ENCODE results near the gene SETD6. TPM values are rescaled to one million over a fixed set of nuclear protein-coding genes. Genes with fewer than 3 reads are reported as not detected.
A peak's percentile ranks its signal among the peaks of the same experiment; 100 is the strongest.

The SETD6 gene
- total RNA-seq, 1 donor from 2014 or later: 2.6 TPM

DNA sequence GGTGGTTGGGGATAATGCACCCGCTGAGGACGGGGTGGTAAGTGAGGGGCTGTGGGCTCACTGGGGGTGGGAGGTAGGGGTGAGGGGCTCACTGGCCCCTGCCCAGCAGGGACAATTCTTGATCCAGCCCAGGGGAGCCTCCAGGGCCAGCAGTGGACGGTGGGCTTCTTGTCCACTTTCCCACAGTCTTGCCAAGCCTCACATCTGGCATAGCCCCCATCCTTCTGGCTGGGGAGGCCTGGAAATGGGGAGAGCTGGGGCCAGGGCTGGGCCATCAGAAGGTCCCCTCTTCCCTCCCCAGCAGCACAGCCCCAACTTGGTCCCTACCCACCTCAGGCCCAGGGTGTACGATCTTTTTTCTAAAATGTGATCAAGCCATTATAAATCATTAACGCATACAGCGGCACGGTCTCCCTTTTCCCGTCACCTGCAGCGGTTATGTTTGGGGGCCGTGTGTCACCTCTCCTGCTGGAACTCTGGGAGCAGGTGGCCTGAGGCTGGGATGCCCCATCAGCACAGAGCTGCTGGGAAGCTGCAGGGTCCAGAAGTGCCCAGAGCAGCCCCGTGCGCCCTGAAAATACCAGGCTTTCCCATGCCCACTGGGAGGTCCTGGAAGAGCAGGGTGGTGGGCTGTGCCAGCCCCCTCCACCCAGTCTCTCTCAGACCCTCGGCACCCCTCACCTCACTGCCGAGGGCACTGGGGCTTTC lies 7.2 kb upstream of the SETD6 start:
- H3K4me1 ChIP-seq (ENCODE audit: control insufficient read depth in 3 of 3, insufficient read depth in 3 of 3, low read length in 3 of 3): peaks cover 0 to 10% (median 3%) of the 10 kb centered on the region in 3 donors
- no peak overlapping the region for H3K9ac ChIP-seq (ENCODE audit: low read depth in 1 of 3, low read length in 3 of 3)
- no peak overlapping the region for H3K4me3 ChIP-seq (ENCODE audit: low read length in 3 of 3)
- no peaks in the 10 kb centered on the region for H3K36me3 ChIP-seq (ENCODE audit: control insufficient read depth in 3 of 3, insufficient read depth in 3 of 3, low read length in 3 of 3)
- peaks cover 12 to 16% (median 14%) of the 10 kb centered on the region in 3 donors for H3K27me3 ChIP-seq (ENCODE audit: control insufficient read depth in 3 of 3, insufficient read depth in 3 of 3, low read length in 3 of 3)
- H3K27ac ChIP-seq (ENCODE audit: low read depth, low read length): no peak overlapping the region
- no peaks in the 10 kb centered on the region for H3K9me3 ChIP-seq (ENCODE audit: control insufficient read depth in 3 of 3, low read length in 3 of 3)

DNA sequence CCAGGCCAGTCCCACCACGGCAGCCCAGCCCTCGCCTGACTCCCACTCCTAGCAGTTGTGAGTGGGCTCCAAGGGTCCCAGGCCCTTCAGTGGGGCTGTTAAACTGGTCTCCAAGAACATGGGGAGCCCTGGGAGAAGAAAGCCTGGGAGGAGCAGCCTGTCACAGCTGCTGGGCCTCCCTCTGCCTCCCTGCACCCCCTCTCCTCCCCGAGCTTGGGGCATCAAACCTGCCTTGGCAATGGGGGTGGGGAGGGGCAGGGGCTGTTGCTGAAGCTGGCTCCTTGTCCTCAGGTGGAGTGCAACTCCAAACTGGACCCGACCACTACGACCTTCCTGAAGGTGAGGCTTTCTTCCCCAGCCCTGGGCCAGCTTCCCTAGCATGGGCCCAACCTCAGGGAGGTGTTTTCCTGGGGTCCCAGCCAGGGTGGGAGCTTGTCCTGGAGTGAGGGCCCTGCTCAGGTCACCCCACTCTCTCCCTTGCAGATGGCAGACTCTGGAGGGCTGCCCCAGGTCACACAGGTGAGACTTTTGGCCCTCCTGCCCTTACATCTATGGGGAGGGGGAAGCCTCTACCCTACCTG lies 6.6 kb upstream of the SETD6 start:
- H3K27me3 ChIP-seq (ENCODE audit: control insufficient read depth in 3 of 3, insufficient read depth in 3 of 3, low read length in 3 of 3): peaks cover 7 to 13% (median 7%) of the 10 kb centered on the region in 3 donors
- no peaks in the 10 kb centered on the region for H3K9me3 ChIP-seq (ENCODE audit: control insufficient read depth in 3 of 3, low read length in 3 of 3)
- no peak overlapping the region for H3K9ac ChIP-seq (ENCODE audit: low read depth in 1 of 3, low read length in 3 of 3)
- peaks cover 0 to 10% (median 3%) of the 10 kb centered on the region in 3 donors for H3K4me1 ChIP-seq (ENCODE audit: control insufficient read depth in 3 of 3, insufficient read depth in 3 of 3, low read length in 3 of 3)
- H3K36me3 ChIP-seq (ENCODE audit: control insufficient read depth in 3 of 3, insufficient read depth in 3 of 3, low read length in 3 of 3): no peaks in the 10 kb centered on the region
- no peak overlapping the region for H3K4me3 ChIP-seq (ENCODE audit: low read length in 3 of 3)
- H3K27ac ChIP-seq (ENCODE audit: low read depth, low read length): no peak overlapping the region

DNA sequence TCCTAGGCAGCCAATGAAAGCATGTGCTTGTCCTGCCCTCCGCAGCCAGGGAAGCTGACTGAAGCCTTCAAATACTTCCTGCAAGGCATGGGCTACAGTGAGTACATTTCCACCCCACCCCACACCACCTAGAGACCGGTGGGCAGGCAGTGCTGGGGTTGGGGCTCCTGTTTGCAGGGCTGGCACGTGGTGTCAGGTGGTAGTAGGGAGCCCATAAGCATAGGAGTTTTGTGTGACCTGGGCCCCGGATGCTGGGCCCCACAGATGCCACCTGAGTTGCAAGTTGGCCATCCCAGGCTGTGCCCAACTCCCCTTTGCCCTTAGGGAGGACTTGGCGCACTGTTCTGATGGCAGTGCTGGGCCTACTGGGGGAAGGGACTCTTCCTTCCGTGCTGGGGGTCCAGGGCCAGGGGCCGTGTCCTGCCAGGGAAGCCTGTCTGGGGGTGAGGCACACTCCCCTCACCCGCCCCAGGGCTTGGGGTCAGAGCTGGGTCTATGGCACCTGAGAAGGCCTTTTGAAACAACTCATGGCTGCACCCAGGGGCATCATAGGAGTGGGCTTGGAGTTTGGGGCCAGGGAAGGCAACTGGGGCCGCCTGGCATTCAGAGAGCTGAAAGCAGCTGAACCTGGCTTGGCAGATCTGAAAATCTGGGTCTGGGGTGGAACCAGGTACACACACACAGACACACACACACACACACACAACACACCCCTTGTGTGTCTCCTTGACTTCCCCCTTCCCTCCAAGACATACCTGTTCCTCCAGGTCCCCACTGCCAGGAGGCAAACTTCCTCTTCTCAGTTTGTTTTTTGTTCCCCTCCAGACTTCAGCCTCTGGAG lies 5.8 kb upstream of the SETD6 start:
- Histone ChIP-seq H3K4me3 (ENCODE audit: low read length in 3 of 3) (no peak overlapping the region), H3K4me1 (ENCODE audit: control insufficient read depth in 3 of 3, insufficient read depth in 3 of 3, low read length in 3 of 3) (peaks cover 0 to 10% (median 3%) of the 10 kb centered on the region in 3 donors), H3K9me3 (ENCODE audit: control insufficient read depth in 3 of 3, low read length in 3 of 3) (no peaks in the 10 kb centered on the region), H3K36me3 (ENCODE audit: control insufficient read depth in 3 of 3, insufficient read depth in 3 of 3, low read length in 3 of 3) (no peaks in the 10 kb centered on the region), H3K9ac (ENCODE audit: low read depth in 1 of 3, low read length in 3 of 3) (no peak overlapping the region), H3K27me3 (ENCODE audit: control insufficient read depth in 3 of 3, insufficient read depth in 3 of 3, low read length in 3 of 3) (peaks cover under 1 to 11% (median 5%) of the 10 kb centered on the region in 3 donors), H3K27ac (ENCODE audit: low read depth, low read length) (no peak overlapping the region)

DNA sequence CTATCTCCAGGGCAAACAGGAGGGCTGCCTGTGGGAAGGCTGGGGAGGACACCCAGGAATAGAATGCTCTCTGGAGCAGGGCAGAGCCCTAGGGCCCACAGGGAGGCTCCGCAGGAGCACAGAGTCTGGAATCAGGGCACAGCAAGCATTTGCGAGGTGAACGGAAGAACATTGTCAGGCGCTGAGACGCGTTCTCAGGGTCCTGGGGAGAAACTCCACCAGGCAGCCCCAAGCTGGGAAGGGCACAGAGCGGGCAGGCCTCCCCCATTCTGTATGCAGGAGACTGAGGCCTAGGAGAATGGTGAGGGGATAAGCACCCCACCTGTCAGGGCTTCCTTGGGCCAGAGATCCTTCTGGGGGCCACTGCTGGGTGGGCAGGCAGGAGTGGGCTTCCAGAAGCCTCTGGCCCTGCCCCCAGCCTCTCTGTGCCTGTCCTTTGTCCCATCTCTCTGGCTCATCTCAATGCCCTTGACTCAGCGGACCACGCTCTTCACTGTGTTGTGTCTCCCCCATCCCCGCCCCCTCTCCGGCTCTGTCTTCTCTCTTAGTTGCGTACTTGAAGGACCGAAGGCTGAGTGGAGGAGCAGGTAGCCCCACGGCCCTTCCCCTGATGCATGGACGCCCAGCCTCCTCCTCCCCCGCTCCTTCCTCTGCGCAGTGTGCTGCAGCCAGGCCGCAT lies 5.1 kb upstream of the SETD6 start:
- no peak overlapping the region for H3K9ac ChIP-seq (ENCODE audit: low read depth in 1 of 3, low read length in 3 of 3)
- H3K9me3 ChIP-seq (ENCODE audit: control insufficient read depth in 3 of 3, low read length in 3 of 3): no peaks in the 10 kb centered on the region
- no peak overlapping the region for H3K27ac ChIP-seq (ENCODE audit: low read depth, low read length)
- H3K4me3 ChIP-seq (ENCODE audit: low read length in 3 of 3): no peak overlapping the region
- H3K27me3 ChIP-seq (ENCODE audit: control insufficient read depth in 3 of 3, insufficient read depth in 3 of 3, low read length in 3 of 3): peaks cover 0 to 11% (median 5%) of the 10 kb centered on the region in 3 donors
- H3K36me3 ChIP-seq (ENCODE audit: control insufficient read depth in 3 of 3, insufficient read depth in 3 of 3, low read length in 3 of 3): no peaks in the 10 kb centered on the region
- peaks cover 5 to 16% (median 7%) of the 10 kb centered on the region in 3 donors for H3K4me1 ChIP-seq (ENCODE audit: control insufficient read depth in 3 of 3, insufficient read depth in 3 of 3, low read length in 3 of 3)

DNA sequence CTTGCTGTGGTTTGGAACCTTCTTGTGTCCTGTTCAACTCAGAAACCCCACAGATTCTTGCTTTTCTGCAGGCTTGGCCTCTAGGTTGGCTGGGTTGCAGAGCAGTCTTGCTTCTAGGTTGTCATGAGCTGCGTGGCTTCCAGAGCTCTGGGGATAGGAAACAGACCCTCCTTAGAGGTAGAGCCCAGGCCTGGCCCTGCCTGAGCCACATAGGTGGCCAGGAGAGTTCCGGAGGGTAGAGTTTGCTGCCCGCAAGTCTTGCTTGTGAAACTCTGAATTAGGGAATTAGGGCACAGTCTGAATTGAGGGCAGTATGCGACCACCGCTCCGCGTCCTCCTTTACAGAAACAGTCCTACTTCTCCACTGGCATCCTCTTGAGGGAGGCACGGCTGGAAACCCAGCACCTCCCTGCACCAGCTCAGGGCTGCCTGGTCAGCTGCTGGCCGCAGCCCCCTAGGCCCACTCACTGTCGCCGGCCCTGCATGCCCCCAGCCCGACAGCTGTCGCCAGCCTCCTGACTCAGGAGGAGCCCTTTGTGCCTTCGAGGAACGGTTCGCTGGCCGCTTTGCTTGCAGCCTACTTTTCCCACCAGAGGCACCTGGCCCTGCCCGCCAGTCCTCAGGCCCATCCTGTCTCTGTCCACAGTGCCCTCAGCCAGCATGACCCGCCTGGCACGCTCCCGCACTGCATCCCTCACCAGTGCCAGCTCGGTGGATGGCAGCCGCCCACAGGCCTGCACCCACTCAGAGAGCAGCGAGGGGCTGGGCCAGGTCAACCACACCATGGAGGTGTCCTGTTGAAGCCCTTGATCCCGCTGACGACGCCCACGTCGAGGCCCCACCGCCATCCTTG lies 4.3 kb upstream of the SETD6 start:
- Histone ChIP-seq H3K27ac (ENCODE audit: low read depth, low read length) (no peak overlapping the region), H3K27me3 (ENCODE audit: control insufficient read depth in 3 of 3, insufficient read depth in 3 of 3, low read length in 3 of 3) (peaks cover 0 to 11% (median 5%) of the 10 kb centered on the region in 3 donors), H3K9ac (ENCODE audit: low read depth in 1 of 3, low read length in 3 of 3) (peak overlapping the region in 1 of 3 donors; percentile 33), H3K9me3 (ENCODE audit: control insufficient read depth in 3 of 3, low read length in 3 of 3) (no peaks in the 10 kb centered on the region), H3K36me3 (ENCODE audit: control insufficient read depth in 3 of 3, insufficient read depth in 3 of 3, low read length in 3 of 3) (no peaks in the 10 kb centered on the region), H3K4me1 (ENCODE audit: control insufficient read depth in 3 of 3, insufficient read depth in 3 of 3, low read length in 3 of 3) (peaks cover 5 to 20% (median 7%) of the 10 kb centered on the region in 3 donors), H3K4me3 (ENCODE audit: low read length in 3 of 3) (no peak overlapping the region)

DNA sequence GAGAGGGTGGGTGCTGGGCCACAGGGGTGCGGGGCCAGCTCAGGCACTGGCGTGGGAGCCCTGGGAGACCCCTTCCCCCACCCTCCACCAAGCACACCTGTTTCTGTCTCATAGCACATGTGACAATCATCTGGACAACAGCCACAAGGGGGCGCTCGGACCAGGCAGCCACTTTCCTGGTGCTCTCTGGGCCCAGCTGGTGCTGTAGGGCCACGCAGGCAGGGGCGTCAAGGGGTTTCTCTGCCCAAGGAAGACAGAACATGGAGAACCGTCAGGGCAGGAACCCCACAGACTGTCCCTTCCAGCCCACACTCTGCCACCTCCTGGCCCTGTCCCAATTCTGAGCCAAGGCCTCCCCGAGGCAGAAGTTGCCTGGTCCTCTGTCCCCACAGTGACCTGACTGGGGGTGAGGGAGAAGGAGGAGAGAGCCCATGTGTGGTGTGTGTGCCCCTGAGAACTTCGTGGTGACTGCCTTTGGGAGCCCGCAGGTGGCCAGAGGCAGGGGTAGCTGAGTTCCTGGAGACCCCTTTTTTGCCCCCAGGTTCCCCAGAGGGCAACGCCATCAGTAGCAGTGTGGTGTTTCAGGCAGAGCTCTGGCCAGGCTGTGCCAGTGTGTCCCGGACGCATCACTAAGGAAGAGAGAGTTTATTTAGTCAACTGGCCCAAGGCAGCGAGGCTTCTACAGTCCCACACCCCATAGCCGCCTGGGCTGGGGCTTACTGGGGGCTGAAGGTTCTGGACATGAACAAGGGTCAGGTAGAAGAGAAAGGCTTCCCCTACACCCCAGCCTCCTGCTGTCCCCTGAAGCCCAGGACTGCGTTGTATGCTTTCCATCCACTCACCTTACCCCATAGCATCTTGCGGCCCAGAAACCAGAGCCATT lies 3.1 kb upstream of the SETD6 start:
- Histone ChIP-seq H3K9me3 (ENCODE audit: control insufficient read depth in 3 of 3, low read length in 3 of 3) (no peaks in the 10 kb centered on the region), H3K36me3 (ENCODE audit: control insufficient read depth in 3 of 3, insufficient read depth in 3 of 3, low read length in 3 of 3) (peaks cover 0 to 3% (median 0%) of the 10 kb centered on the region in 3 donors), H3K4me1 (ENCODE audit: control insufficient read depth in 3 of 3, insufficient read depth in 3 of 3, low read length in 3 of 3) (peaks cover 11 to 27% (median 15%) of the 10 kb centered on the region in 3 donors), H3K4me3 (ENCODE audit: low read length in 3 of 3) (no peak overlapping the region), H3K9ac (ENCODE audit: low read depth in 1 of 3, low read length in 3 of 3) (peak overlapping the region in 1 of 3 donors; percentile 33), H3K27ac (ENCODE audit: low read depth, low read length) (no peak overlapping the region), H3K27me3 (ENCODE audit: control insufficient read depth in 3 of 3, insufficient read depth in 3 of 3, low read length in 3 of 3) (peaks cover 0 to 5% (median under 1%) of the 10 kb centered on the region in 3 donors)

DNA sequence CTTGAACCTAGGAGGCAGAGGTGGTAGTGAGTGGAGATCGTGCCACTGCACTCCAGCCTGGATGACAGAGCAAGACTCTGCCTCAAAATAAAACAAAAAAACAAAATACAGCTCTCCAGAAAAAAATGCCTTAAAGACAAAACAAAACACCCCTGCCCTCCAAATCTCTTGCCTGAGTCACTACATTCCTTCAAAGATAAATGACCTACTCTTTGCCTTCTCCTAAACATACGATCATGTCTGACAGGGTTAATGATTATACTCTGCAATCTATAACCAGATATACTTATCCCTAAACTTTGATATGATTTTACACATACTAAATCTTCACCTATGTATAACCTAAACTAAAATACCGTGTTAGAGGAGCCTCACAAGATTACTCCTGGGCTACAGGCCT lies 1.4 kb upstream of the SETD6 start:
- Histone ChIP-seq H3K27ac (ENCODE audit: low read depth, low read length) (no peak overlapping the region), H3K9me3 (ENCODE audit: control insufficient read depth in 3 of 3, low read length in 3 of 3) (no peaks in the 10 kb centered on the region), H3K4me3 (ENCODE audit: low read length in 3 of 3) (no peak overlapping the region), H3K4me1 (ENCODE audit: control insufficient read depth in 3 of 3, insufficient read depth in 3 of 3, low read length in 3 of 3) (peaks cover 11 to 27% (median 15%) of the 10 kb centered on the region in 3 donors), H3K9ac (ENCODE audit: low read depth in 1 of 3, low read length in 3 of 3) (no peak overlapping the region), H3K36me3 (ENCODE audit: control insufficient read depth in 3 of 3, insufficient read depth in 3 of 3, low read length in 3 of 3) (peaks cover 10 to 12% (median 12%) of the 10 kb centered on the region in 3 donors), H3K27me3 (ENCODE audit: control insufficient read depth in 3 of 3, insufficient read depth in 3 of 3, low read length in 3 of 3) (no peaks in the 10 kb centered on the region)

DNA sequence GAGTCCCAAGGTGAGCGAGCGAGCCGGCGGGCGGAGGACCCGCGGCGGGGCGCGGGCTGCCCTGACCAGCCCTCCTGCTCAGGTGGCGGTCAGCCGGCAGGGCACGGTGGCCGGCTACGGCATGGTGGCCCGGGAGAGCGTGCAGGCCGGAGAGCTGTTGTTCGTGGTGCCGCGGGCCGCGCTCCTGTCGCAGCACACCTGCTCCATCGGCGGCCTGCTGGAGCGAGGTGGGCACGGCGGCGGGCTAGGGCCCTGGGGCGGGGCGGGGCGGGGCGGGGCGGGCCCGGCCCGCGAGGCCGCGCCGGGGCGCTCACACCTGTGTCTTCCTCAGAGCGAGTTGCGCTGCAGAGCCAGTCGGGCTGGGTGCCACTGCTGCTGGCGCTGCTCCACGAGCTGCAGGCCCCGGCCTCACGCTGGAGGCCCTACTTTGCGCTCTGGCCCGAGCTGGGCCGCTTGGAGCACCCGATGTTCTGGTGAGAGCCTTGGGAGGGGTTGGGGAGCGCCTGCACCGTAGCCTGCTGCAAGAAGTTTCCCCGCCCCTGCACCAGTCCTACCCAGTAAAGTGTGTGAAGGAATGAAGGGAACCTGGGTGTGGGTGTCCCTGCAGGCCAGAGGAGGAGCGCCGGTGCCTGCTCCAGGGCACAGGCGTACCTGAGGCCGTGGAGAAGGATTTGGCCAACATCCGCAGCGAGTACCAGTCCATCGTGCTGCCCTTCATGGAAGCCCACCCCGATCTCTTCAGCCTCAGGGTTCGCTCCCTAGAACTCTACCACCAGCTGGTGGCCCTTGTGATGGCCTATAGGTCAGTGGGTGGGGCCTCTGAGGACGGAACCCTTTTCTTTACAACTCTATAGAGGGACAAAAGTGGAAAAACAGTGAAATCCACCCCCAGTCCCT lies 802 bp downstream of the SETD6 start:
- Histone ChIP-seq H3K27me3 (ENCODE audit: control insufficient read depth in 3 of 3, insufficient read depth in 3 of 3, low read length in 3 of 3) (no peaks in the 10 kb centered on the region), H3K4me3 (ENCODE audit: low read length in 3 of 3) (peak overlapping the region; percentile 91 to 95 (median 95)), H3K9ac (ENCODE audit: low read depth in 1 of 3, low read length in 3 of 3) (peak overlapping the region; percentile 77 to 93 (median 78)), H3K9me3 (ENCODE audit: control insufficient read depth in 3 of 3, low read length in 3 of 3) (no peaks in the 10 kb centered on the region), H3K36me3 (ENCODE audit: control insufficient read depth in 3 of 3, insufficient read depth in 3 of 3, low read length in 3 of 3) (peaks cover 29 to 33% (median 32%) of the 10 kb centered on the region in 3 donors), H3K4me1 (ENCODE audit: control insufficient read depth in 3 of 3, insufficient read depth in 3 of 3, low read length in 3 of 3) (peaks cover 11 to 24% (median 15%) of the 10 kb centered on the region in 3 donors), H3K27ac (ENCODE audit: low read depth, low read length) (peak overlapping the region; percentile 91)

All from skeletal muscle tissue (tissue), 4 donors.